ENCODE data around the gene MYPN. TPM values are rescaled to one million over a fixed set of nuclear protein-coding genes. Genes with fewer than 3 reads are reported as not detected.

The MYPN gene
- total RNA-seq, 2 donors from 2014 or later, result 0.07 to 0.27 TPM

DNA sequence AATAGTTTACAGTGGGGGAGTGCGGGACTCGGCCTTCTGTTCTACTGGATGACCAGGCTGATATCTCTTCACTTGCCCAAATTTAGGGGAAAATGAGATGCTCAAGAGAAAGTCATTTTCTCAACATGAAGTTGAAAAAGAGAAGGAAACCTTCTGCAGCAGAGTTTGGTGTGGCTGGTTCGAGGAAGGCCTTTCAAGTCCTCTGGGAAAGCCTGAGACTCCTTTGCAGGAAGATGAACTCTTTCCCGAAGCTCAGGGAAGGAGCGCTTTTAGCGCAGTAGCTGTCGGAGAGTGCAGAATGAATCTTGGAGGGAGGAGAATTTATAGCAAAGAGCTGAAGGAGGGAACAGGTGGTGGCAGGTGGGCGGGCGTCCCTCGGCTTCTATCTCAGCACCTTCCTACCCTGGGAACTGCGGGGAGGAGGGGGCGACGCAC is 122.5 kb downstream of the MYPN start, which contains the start of gene ATOH7:
ATOH7 (minus strand) TSS at position 297 of the 435 bp plus-strand sequence. CDS start 436 bp downstream, outside the sequence.
- H3K9ac ChIP-seq (ENCODE audit: low read depth in 2 of 2, low read length in 2 of 2), result peak within 1 kb of the TSS; percentile 48 to 51
- no peaks in the 10 kb centered on the region for H3K27me3 ChIP-seq
- H3K4me1 ChIP-seq, result no peaks in the 10 kb centered on the region
- no peaks in the 10 kb centered on the region for H3K36me3 ChIP-seq
- H3K27ac ChIP-seq, result no peak within 1 kb of the TSS
- peak; percentile 22 for DNase-seq
- intact Hi-C loops (cut with DNase I), result no loop called here
- peak within 1 kb of the TSS; percentile 49 for H3K4me3 ChIP-seq
- TF ChIP-seq, protein P1, sequence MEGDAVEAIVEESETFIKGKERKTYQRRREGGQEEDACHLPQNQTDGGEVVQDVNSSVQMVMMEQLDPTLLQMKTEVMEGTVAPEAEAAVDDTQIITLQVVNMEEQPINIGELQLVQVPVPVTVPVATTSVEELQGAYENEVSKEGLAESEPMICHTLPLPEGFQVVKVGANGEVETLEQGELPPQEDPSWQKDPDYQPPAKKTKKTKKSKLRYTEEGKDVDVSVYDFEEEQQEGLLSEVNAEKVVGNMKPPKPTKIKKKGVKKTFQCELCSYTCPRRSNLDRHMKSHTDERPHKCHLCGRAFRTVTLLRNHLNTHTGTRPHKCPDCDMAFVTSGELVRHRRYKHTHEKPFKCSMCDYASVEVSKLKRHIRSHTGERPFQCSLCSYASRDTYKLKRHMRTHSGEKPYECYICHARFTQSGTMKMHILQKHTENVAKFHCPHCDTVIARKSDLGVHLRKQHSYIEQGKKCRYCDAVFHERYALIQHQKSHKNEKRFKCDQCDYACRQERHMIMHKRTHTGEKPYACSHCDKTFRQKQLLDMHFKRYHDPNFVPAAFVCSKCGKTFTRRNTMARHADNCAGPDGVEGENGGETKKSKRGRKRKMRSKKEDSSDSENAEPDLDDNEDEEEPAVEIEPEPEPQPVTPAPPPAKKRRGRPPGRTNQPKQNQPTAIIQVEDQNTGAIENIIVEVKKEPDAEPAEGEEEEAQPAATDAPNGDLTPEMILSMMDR (IDR thresholded peaks at IDR 0.05), result no peak
- H3K9me3 ChIP-seq, result no peaks in the 10 kb centered on the region

DNA sequence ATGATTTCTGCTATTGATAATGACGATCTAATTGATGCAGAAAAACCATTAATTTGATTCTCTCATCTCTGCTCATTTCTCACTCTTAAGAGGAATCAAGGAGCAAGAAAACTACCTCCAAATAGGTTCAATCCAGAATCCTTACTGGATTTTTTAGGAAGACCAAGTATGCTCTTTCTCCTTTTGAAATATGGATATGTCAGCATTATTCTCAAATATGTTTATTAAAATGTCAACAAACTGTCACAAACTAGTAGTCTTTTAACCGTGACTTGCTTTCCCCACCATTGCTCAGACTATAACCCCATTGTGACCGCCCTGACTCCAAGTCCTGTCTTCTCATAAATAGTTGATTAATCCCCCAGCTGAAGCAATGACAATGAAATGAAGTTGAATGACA is 123.8 kb downstream of the MYPN start:
- H3K4me1 ChIP-seq, result no peaks in the 10 kb centered on the region
- intact Hi-C loops (cut with DNase I), result no loop called here
- H3K36me3 ChIP-seq, result no peaks in the 10 kb centered on the region
- no peak overlapping the region for H3K4me3 ChIP-seq
- H3K9me3 ChIP-seq, result no peaks in the 10 kb centered on the region
- no peaks in the 10 kb centered on the region for H3K27me3 ChIP-seq
- no peak overlapping the region for H3K27ac ChIP-seq
- TF ChIP-seq, protein P1 (IDR thresholded peaks at IDR 0.05), result no peak
- DNase-seq, result no peak
- H3K9ac ChIP-seq (ENCODE audit: low read depth in 2 of 2, low read length in 2 of 2), result no peak overlapping the region

DNA sequence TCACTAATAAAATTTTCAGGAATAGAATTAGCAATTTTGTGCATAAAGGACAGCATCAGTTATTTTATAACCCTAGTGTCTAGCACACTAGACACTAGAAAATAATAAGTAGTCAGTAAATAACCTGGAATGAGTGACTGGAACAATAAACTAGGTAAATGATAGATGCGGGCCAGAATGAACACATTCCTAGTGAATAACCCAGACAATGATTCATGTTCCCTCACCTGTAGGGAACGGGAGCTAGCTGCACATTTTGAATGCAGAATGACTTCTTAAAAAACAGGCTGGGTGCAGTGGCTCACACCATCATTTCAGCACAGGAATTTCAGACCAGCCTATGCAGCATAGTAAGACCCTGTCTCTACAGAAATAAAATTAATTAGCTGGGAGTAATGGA is 125.8 kb downstream of the MYPN start:
- Histone ChIP-seq H3K4me1 (no peaks in the 10 kb centered on the region), H3K36me3 (no peaks in the 10 kb centered on the region), H3K27ac (no peak overlapping the region), H3K4me3 (no peak overlapping the region), H3K9me3 (no peaks in the 10 kb centered on the region), H3K9ac (ENCODE audit: low read depth in 2 of 2, low read length in 2 of 2) (no peak overlapping the region), H3K27me3 (no peaks in the 10 kb centered on the region)
- intact Hi-C loops (cut with DNase I), result no loop called here
- TF ChIP-seq, protein P1 (IDR thresholded peaks at IDR 0.05), result no peak
- no peak for DNase-seq

DNA sequence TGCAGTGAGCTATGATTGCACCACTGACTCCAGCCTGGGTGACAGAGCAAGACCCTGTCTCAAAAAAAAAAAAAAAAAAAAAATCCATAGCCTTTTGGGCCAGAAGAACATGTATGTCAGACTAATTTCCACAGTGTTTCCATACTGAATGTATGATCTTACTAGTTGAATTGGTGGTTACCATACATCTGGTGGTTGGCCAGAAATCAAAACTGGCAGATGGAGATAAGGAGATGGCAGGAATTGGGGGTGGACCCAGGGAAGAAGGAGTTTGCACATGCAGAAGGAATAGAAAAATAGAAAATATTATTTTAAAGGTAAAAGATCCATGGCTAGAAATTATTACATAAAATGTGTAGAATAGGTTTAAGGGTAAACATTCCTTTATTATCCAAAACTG is 126.3 kb downstream of the MYPN start:
- Histone ChIP-seq H3K27me3 (no peaks in the 10 kb centered on the region), H3K9me3 (no peaks in the 10 kb centered on the region), H3K27ac (no peak overlapping the region), H3K9ac (ENCODE audit: low read depth in 2 of 2, low read length in 2 of 2) (no peak overlapping the region), H3K4me3 (no peak overlapping the region), H3K36me3 (no peaks in the 10 kb centered on the region), H3K4me1 (no peaks in the 10 kb centered on the region)
- intact Hi-C loops (cut with DNase I), result no loop called here
- DNase-seq, result no peak
- TF ChIP-seq, protein P1 (IDR thresholded peaks at IDR 0.05), result no peak

DNA sequence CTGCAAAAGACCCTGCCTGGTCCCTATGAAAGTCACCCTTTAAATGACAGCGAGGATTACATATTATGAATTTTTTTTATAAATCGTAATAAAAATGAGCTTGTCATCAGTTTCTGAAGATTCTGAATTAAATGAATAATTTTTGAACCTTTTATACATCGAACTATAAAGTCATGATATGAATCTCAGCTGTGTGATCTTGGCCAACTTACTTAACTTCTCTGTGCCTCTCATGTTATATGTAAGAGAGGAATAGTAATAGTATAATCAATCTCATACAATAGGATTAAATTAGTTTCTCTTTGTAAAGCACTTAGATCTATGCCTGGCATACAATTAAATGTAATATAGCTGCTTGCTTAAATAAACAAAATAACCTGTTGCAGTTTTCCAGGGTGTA is 127.9 kb downstream of the MYPN start:
- Histone ChIP-seq H3K4me3 (no peak overlapping the region), H3K36me3 (no peaks in the 10 kb centered on the region), H3K27me3 (no peaks in the 10 kb centered on the region), H3K27ac (no peak overlapping the region), H3K9me3 (no peaks in the 10 kb centered on the region), H3K9ac (ENCODE audit: low read depth in 2 of 2, low read length in 2 of 2) (no peak overlapping the region), H3K4me1 (no peaks in the 10 kb centered on the region)
- intact Hi-C loops (cut with DNase I), result no loop called here
- DNase-seq, result no peak
- TF ChIP-seq, protein P1 (IDR thresholded peaks at IDR 0.05), result no peak

Data from colonic mucosa (tissue), 4 donors.